Endothelial cell of umbilical vein (primary cell): ENCODE data around the gene FBXL3. TPM values are rescaled to one million over a fixed set of nuclear protein-coding genes. Genes with fewer than 3 reads are reported as not detected.

Source experiments
- BruUV-seq: library from RNA; stranded (reverse); fragments of 400-500 nt; replicated peaks from 2 replicates; lab custom pipeline; 2021; lab: Mats Ljungman, UMichigan
- CTCF ChIA-PET: fragments of 300-600, 350-600 bp; sonication (Branson Sonifier 250); formaldehyde crosslinking; loops from one replicate; lab custom pipeline; 2021; ENCODE audit warnings: antibody characterized with exemption, inconsistent platforms; lab: Charles Lee
- POLR2A ChIA-PET: fragments of 300-600, 350-600 bp; sonication (Branson Sonifier 250); formaldehyde crosslinking; loops from one replicate; lab custom pipeline; 2021; ENCODE audit warnings: antibody characterized with exemption, inconsistent platforms; lab: Charles Lee
- DNase-seq: peaks from one replicate; pipeline ENCODE4 v3.0.0-alpha.2; 2011; ENCODE audit warnings: low read depth, low spot score
- FAIRE-seq: peaks from 2 replicates; lab custom pipeline; 2011; peaks lifted over from hg19 to GRCh38; lab: Jason Lieb, UNC
- H2AFZ ChIP-seq: 2 replicates; pipeline ENCODE4 v1.6.0; 2012; ENCODE audit warnings: low read depth, low read length, control low read depth, inconsistent platforms
- H3K27ac ChIP-seq: 2 replicates; pipeline ENCODE4 v1.5.1; 2011; ENCODE audit warnings: low read depth, mild to moderate bottlenecking, control low read depth, low read length, moderate library complexity; ENCODE audit not compliant: insufficient read depth
- H3K27me3 ChIP-seq, 2 experiments: 2 replicates each; pipeline versions ENCODE4 v1.6.0 to v1.6.1; 2011; ENCODE audit warnings: low read length in 2 of 2, mixed read lengths in 1 of 2; ENCODE audit not compliant: control insufficient read depth in 2 of 2, insufficient read depth in 2 of 2
- H3K36me3 ChIP-seq, 2 experiments: 2 replicates in 1 of 2; 3 replicates in 1 of 2; pipeline ENCODE4 v1.5.1; 2011; ENCODE audit warnings: low read length in 2 of 2, mild to moderate bottlenecking in 1 of 2, moderate library complexity in 1 of 2; ENCODE audit not compliant: control insufficient read depth in 2 of 2, insufficient read depth in 2 of 2; ENCODE audit errors: extremely low read depth in 1 of 2
- H3K4me1 ChIP-seq: 3 replicates; pipeline ENCODE4 v1.5.1; 2011; ENCODE audit warnings: mild to moderate bottlenecking, low read length; ENCODE audit not compliant: control insufficient read depth, insufficient read depth; ENCODE audit errors: extremely low read depth
- H3K4me2 ChIP-seq: 2 replicates; pipeline ENCODE4 v1.6.1; 2011; ENCODE audit warnings: low read length, control low read depth, mixed read lengths; ENCODE audit not compliant: insufficient read depth
- H3K4me3 ChIP-seq, 3 experiments: fragments of 200-600 bp in 1 of 3; sonication (generic), shearing (Covaris generic) in 1 of 3; replicated peaks in 1 of 3; 2 replicates each; pipeline ENCODE4 v1.5.1; 2011 to 2016; ENCODE audit warnings: control low read depth in 3 of 3, low read length in 3 of 3, mild to moderate bottlenecking in 2 of 3, inconsistent platforms in 1 of 3, low read depth in 1 of 3, moderate library complexity in 1 of 3; ENCODE audit not compliant: insufficient read depth in 1 of 3
- H3K79me2 ChIP-seq: 2 replicates; pipeline ENCODE4 v1.6.0; 2012; ENCODE audit warnings: low read length, inconsistent platforms; ENCODE audit not compliant: control insufficient read depth, insufficient read depth
- H3K9ac ChIP-seq: replicated peaks from 2 replicates; pipeline ENCODE3; 2011; ENCODE audit warnings: low read length, control low read depth; ENCODE audit not compliant: insufficient read depth; ENCODE audit errors: extremely low read depth
- H3K9me1 ChIP-seq: replicated peaks from 3 replicates; pipeline ENCODE4 v1.6.0; 2011; ENCODE audit warnings: mild to moderate bottlenecking, low read length; ENCODE audit not compliant: control insufficient read depth, insufficient read depth; ENCODE audit errors: extremely low read depth
- H3K9me3 ChIP-seq: replicated peaks from 2 replicates; pipeline ENCODE4 v1.5.1; 2012; ENCODE audit warnings: low read length, inconsistent platforms; ENCODE audit not compliant: control insufficient read depth, insufficient read depth
- H4K20me1 ChIP-seq: replicated peaks from 2 replicates; pipeline ENCODE3; 2011; ENCODE audit warnings: mild to moderate bottlenecking, low read length; ENCODE audit not compliant: control insufficient read depth, insufficient read depth; ENCODE audit errors: extremely low read depth
- EZH2 ChIP-seq: IDR thresholded peaks from 2 replicates; pipeline ENCODE4 v1.6.1; 2012; ENCODE audit warnings: borderline replicate concordance, low read depth, mild to moderate bottlenecking, moderate library complexity, low read length, inconsistent platforms; ENCODE audit not compliant: severe bottlenecking
- FOS ChIP-seq: IDR thresholded peaks from 2 replicates; pipeline ENCODE4 v1.6.1; 2011; ENCODE audit warnings: mild to moderate bottlenecking, low read length, moderate library complexity, borderline replicate concordance; ENCODE audit not compliant: insufficient read depth
- GATA2 ChIP-seq: IDR thresholded peaks from 2 replicates; pipeline ENCODE4 v1.7.0; 2011; ENCODE audit warnings: low read depth, mild to moderate bottlenecking, moderate library complexity, mixed read lengths, low read length; ENCODE audit not compliant: insufficient read length, insufficient read depth
- MYC ChIP-seq: IDR thresholded peaks from one replicate; pipeline ENCODE4 v1.6.1; 2011; ENCODE audit warnings: mild to moderate bottlenecking, low read depth, low read length
- POLR2A ChIP-seq: IDR thresholded peaks from 2 replicates; pipeline ENCODE4 v1.6.1; 2012; ENCODE audit warnings: low read depth, mild to moderate bottlenecking, control low read depth, low read length
- POLR2AphosphoS5 ChIP-seq: IDR thresholded peaks from 2 replicates; pipeline ENCODE4 v1.6.1; 2012; ENCODE audit warnings: low read depth, mild to moderate bottlenecking, control low read depth, low read length, moderate library complexity; ENCODE audit not compliant: insufficient read depth
- dilution Hi-C: fragments of 300-500 bp; cut with MboI; formaldehyde crosslinking; loops from one replicate; pipeline ENCODE4 v1.15.0; 2019; ENCODE audit warnings: low sequenced_read_pairs; ENCODE audit not compliant: extremely low pct_ligation_motif_present
- intact Hi-C: fragments of 100-400 bp; cut with micrococcal nuclease; formaldehyde crosslinking; loops from one replicate; pipeline ENCODE4 v1.10.0; 2022
- polyA plus RNA-seq, 4 experiments: library from polyadenylated mRNA; depleted of rRNA in 3 of 4; stranded (reverse) in 3 of 4; unstranded in 1 of 4; fragments of >200 nt; gene quantifications; 2 replicates each; pipeline versions ENCODE4 v1.2.1 to v1.2.3, GENCODE V29; 2011 to 2012; ENCODE audit warnings: missing spikeins in 1 of 4
- total RNA-seq: library from RNA; stranded (reverse); gene quantifications from 2 replicates; pipeline ENCODE4 v1.2.3, GENCODE V29; 2021
- TF ChIP-seq, protein P1 (sequence below): IDR thresholded peaks from 2 replicates; pipeline ENCODE4 v1.6.1; 2011; ENCODE audit not compliant: insufficient read depth, insufficient read length
- TF ChIP-seq, protein P2 (sequence below), 2 donors: IDR thresholded peaks; 1 replicate in 1 of 2; 2 replicates in 1 of 2; pipeline ENCODE4 v1.5.1; 2011; ENCODE audit warnings: low read length in 2 of 2, mild to moderate bottlenecking in 2 of 2, moderate library complexity in 2 of 2, control low read depth in 1 of 2, inconsistent platforms in 1 of 2, low read depth in 1 of 2; ENCODE audit not compliant: insufficient read depth in 1 of 2; ENCODE audit errors: extremely low read depth in 1 of 2

The FBXL3 gene
- total and polyA plus RNA-seq, 2 donors (not counting 3 experiments of a cell fraction or from before 2014, with no cell fraction given) = 13.0 to 37.8 TPM

DNA sequence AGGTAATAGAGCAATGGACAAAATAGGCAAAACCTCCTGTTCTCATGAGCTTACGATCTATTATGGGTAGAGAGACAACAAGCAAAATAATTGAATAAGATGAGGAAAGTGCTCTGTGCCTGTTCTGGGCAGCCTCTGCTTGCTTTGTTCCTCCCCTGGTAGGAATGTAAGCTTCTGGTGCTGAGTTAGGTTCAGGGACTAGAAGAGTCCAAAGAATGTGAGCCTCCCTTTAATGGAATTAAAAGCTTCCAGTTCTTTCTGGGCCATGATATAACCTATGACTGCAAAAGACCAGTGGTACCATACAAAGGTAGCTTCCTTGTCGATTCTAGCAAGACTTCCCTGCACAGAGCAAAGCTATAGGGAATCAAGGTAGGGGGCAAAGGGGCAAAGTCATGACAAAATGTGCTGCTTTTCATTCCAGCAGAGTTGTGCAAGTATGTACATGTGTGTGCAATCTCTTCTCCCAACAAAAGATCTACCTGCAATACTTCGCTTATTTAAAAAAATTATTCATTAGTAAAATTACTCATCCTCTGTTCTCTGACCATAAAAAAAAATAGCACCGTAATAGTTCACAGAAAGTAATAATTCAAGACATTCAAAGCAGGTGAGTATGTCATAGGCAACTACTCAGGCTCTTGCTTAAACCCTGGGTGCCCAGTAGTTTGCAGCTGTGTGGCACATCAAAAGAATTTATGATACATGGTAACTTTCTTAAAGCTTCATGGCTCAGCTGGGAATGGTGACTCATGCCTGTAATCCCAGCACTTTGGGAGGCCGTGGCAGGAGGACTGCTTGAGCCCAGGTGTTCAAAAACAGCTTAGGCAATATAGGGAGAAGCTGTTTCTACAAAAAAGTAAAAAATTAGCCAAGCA, 57.2 kb downstream of the FBXL3 start:
- Histone ChIP-seq H3K79me2 (no peaks in the 10 kb centered on the region), H2AFZ (no peak overlapping the region), H3K27ac (no peak overlapping the region), H4K20me1 (no peaks in the 10 kb centered on the region), H3K36me3 (no peaks in the 10 kb centered on the region), H3K27me3 (peaks cover 2 to 12% of the 10 kb centered on the region in 2 experiments), H3K4me1 (no peaks in the 10 kb centered on the region), H3K4me3 (no peak overlapping the region), H3K4me2 (no peak overlapping the region), H3K9me1 (no peaks in the 10 kb centered on the region), H3K9me3 (no peaks in the 10 kb centered on the region), H3K9ac (no peak overlapping the region)
- intact Hi-C loops (loop anchor here (10.0 kb wide), 1 partner anchor 495 kb away; no protein-coding TSS in a partner anchor), dilution Hi-C loops (no loop called here)
- TF ChIP-seq, protein P1, sequence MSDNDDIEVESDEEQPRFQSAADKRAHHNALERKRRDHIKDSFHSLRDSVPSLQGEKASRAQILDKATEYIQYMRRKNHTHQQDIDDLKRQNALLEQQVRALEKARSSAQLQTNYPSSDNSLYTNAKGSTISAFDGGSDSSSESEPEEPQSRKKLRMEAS = no peak
- TF ChIP-seq EZH2 (no peak), POLR2AphosphoS5 (no peak), GATA2 (no peak), FOS (no peak), POLR2A (no peak), MYC (no peak)
- TF ChIP-seq, protein P2, sequence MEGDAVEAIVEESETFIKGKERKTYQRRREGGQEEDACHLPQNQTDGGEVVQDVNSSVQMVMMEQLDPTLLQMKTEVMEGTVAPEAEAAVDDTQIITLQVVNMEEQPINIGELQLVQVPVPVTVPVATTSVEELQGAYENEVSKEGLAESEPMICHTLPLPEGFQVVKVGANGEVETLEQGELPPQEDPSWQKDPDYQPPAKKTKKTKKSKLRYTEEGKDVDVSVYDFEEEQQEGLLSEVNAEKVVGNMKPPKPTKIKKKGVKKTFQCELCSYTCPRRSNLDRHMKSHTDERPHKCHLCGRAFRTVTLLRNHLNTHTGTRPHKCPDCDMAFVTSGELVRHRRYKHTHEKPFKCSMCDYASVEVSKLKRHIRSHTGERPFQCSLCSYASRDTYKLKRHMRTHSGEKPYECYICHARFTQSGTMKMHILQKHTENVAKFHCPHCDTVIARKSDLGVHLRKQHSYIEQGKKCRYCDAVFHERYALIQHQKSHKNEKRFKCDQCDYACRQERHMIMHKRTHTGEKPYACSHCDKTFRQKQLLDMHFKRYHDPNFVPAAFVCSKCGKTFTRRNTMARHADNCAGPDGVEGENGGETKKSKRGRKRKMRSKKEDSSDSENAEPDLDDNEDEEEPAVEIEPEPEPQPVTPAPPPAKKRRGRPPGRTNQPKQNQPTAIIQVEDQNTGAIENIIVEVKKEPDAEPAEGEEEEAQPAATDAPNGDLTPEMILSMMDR (IDR thresholded peaks at IDR 0.05; ENCODE audit: extremely low read depth in 1 of 2, insufficient read depth in 1 of 2, low read depth in 1 of 2, low read length in 2 of 2) = no peak
- DNase-seq (no peak), FAIRE-seq (no peak)
- ChIA-PET POLR2A (no interaction called here), CTCF (interaction anchor here (1.1 to 1.6 kb wide), 2 partner anchors 13 to 1093 kb away, joined by 3 read pairs; no protein-coding TSS in a partner anchor)
- no TSS peak for BruUV-seq
